D721Med (cell line): ENCODE measurements around the gene PPP1R36.

ENCODE experiments used
- DNase-seq: peaks from one replicate; pipeline ENCODE4 v3.0.0; 2011; ENCODE audit warnings: low spot score; ENCODE audit not compliant: insufficient read length
- FAIRE-seq: peaks from 2 replicates; lab custom pipeline; 2011; peaks lifted over from hg19 to GRCh38; lab: Jason Lieb, UNC
- TF ChIP-seq, protein P1 (sequence below): IDR thresholded peaks from 2 replicates; pipeline ENCODE4 v1.5.1; 2012; ENCODE audit warnings: mild to moderate bottlenecking, control low read depth; ENCODE audit not compliant: insufficient read depth; ENCODE audit errors: missing control alignments

Gene PPP1R36

DNA sequence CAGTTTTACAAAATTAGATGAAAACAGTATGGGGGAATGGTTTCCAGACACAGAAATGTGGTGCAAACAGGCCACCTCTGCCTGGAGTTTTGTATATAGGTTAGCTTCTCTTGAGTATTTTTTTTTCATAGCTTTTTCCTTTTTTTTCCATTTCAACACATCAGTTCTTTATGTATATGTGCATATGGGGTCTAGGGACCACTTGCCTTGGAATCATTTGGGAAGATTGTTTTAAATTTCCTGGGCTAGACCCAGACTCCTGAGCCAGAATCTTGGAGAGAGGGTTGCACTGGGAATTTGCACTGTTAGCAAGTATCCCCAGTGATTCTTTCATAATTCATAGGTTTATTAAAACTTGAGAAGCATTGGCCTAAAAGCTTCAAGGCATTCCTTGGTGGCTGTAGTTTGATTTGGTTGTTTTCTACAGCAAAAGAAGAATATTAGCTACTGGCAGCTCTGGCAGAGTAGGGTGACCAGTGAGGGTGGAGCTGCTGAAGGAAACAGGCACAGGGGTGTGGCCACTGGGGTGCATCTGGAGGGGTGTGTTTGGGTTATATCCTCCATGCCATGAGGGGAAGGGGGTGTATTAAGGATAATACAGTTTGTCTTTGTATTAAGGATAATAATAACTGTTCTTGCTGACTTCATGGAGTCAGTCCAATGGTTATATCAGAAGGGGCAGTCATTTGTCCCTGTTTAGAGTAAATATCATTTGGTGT lies 22.8 kb downstream of the PPP1R36 start:
- DNase-seq, result no peak
- FAIRE-seq, result no peak
- TF ChIP-seq, protein P1, sequence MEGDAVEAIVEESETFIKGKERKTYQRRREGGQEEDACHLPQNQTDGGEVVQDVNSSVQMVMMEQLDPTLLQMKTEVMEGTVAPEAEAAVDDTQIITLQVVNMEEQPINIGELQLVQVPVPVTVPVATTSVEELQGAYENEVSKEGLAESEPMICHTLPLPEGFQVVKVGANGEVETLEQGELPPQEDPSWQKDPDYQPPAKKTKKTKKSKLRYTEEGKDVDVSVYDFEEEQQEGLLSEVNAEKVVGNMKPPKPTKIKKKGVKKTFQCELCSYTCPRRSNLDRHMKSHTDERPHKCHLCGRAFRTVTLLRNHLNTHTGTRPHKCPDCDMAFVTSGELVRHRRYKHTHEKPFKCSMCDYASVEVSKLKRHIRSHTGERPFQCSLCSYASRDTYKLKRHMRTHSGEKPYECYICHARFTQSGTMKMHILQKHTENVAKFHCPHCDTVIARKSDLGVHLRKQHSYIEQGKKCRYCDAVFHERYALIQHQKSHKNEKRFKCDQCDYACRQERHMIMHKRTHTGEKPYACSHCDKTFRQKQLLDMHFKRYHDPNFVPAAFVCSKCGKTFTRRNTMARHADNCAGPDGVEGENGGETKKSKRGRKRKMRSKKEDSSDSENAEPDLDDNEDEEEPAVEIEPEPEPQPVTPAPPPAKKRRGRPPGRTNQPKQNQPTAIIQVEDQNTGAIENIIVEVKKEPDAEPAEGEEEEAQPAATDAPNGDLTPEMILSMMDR, result no peak

DNA sequence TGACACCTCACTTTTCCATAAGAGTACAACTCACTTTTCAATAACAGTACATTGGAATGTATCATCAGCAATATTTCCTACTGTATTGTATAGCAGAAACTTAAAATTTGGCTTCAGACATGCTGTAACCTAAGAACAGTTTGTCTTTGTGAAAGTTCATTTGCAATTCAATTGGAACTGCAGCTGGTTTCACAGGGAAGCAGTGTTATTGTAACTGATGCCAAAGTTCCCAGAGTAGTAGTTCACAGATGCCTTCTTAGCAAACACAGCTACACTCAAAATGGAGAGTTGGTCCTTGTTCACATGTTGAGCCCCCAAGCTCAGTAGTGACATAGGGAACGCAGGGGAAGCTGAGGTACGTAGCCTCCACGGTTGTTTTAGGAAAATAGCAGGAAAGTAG lies 23.3 kb downstream of the PPP1R36 start:
- TF ChIP-seq, protein P1, result no peak
- DNase-seq, result no peak
- FAIRE-seq, result no peak

GRCh38 chr14:64574371-64575107 lies 24.8 kb downstream of the PPP1R36 start:
- no peak for FAIRE-seq
- TF ChIP-seq, protein P1, result no peak
- DNase-seq, result no peak

GRCh38 chr14:64577211-64577610 lies 27.4 kb downstream of the PPP1R36 start:
- no peak for DNase-seq
- TF ChIP-seq, protein P1, result no peak
- no peak for FAIRE-seq

GRCh38 chr14:64580467-64580866 lies 30.7 kb downstream of the PPP1R36 start:
- DNase-seq, result no peak
- no peak for FAIRE-seq
- TF ChIP-seq, protein P1, result no peak

DNA sequence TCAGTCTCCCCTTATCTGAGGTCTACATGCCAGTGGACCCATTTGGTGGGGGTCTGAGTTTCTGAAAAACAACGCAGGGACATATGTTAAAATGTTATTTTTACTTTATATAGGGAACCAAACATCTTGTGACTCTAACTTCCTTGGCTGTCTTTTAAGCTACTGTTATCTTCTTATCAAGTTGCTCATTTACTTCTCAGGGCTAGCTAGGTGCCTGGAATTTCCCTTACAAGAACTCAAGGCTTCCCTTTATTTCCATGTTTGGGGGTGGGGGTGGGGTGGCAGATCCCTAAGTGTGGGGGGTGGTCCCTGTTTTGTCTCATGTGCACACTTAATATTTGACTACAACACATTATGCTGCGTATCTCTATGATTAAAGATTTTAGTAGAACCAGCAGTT lies 31.6 kb downstream of the PPP1R36 start:
- DNase-seq (no peak), FAIRE-seq (no peak)
- TF ChIP-seq, protein P1, result no peak

DNA sequence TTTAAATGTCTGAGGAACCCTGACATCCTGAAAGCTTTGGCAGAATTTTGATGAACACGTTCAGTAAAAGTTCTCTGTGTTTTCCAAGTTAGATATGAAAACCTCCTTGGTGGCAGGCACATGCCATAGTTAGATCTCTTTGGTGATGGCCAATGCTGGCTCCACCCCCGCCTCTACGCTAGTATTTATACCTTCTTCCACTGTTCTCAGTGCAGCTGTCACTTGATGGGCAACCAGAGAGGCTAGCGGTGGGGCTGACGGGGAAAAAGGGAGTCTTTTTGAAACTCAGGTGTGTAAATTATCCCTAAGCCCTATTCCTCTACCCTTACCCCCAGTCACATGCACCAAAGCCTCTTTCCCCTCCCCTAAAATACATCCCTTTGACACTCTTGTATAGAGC lies 32.1 kb downstream of the PPP1R36 start:
- no peak for FAIRE-seq
- TF ChIP-seq, protein P1, result no peak
- no peak for DNase-seq
